ENCODE results near the gene HDAC4. TPM values are rescaled to one million over a fixed set of nuclear protein-coding genes. Genes with fewer than 3 reads are reported as not detected.
A peak's percentile ranks its signal among the peaks of the same experiment; 100 is the strongest.

Gene HDAC4
- total and polyA plus RNA-seq, 2 donors (not counting 1 experiment from before 2014, with no cell fraction given): 13.5 to 46.0 TPM

DNA sequence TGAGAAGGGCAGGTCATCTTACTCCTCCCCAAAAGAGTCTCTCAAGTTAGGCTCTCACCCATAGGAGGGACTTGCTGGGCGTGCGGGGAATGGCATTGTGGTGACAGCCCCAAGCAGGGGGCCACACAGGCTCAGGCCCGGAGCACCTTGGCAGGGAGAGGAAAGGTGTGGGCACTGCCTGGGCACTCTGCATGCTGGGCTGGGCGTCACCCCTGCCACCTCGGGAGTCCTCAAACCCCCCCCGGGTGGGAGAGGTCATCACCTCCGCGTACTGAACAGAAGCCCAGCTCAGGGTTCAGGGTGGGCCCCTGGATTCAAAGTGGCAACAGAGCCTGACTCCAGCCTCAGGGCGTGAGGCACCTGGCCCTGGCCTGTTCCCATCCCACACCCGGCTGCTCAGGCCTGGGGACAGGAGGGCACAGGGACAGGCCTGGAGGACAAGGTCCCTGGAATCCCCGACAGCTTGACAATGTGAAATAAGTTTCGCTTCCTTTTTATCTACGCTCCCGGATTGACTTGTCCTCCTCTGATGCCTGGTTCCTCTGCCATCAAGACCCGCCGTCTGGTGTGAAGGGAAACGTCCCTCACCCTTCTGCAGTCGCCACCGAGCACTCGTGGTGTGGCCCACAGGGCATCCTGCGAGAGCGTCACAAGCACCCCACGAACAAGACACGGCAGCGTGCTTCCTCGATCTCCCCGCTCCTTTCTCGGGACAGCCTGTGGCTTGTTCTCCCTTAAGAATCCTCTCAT, 97.8 kb downstream of the HDAC4 start:
- Histone ChIP-seq H3K9ac (ENCODE audit: low read length) (no peak overlapping the region), H3K4me1 (ENCODE audit: control insufficient read depth in 2 of 2, insufficient read depth in 2 of 2, low read length in 2 of 2) (peaks cover 25 to 49% of the 10 kb centered on the region in 2 donors), H3K27ac (ENCODE audit: low read length in 2 of 2) (no peak overlapping the region), H3K4me3 (ENCODE audit: control extremely low read depth in 1 of 5, extremely low read depth in 1 of 5, insufficient read depth in 1 of 5, low read depth in 2 of 5, low read length in 4 of 5) (no peak overlapping the region), H3K9me3 (ENCODE audit: control extremely low read depth in 1 of 3, control insufficient read depth in 2 of 3, insufficient read depth in 1 of 3, low read length in 2 of 3) (no peaks in the 10 kb centered on the region), H3K4me2 (replicated peaks; ENCODE audit: low read depth, low read length, poor library complexity, severe bottlenecking) (peak overlapping the region; percentile 37), H4K20me1 (ENCODE audit: control insufficient read depth, insufficient read depth, low read length, poor library complexity, severe bottlenecking) (peaks cover 44% of the 10 kb centered on the region), H3K27me3 (replicated peaks in 1 of 4; ENCODE audit: control extremely low read depth in 1 of 4, control insufficient read depth in 3 of 4, insufficient read depth in 4 of 4, low read length in 3 of 4) (peaks cover 0 to 5% (median 0%) of the 10 kb centered on the region in 4 experiments), H3K36me3 (replicated peaks in 1 of 2; ENCODE audit: control extremely low read depth in 1 of 2, control insufficient read depth in 1 of 2, extremely low read depth in 1 of 2, insufficient read depth in 2 of 2, low read length in 1 of 2) (no peaks in the 10 kb centered on the region), H2AFZ (ENCODE audit: insufficient read depth, low read depth, low read length, poor library complexity, severe bottlenecking) (no peak overlapping the region), H3K79me2 (ENCODE audit: control insufficient read depth, insufficient read depth, low read length) (peaks cover 48% of the 10 kb centered on the region)
- TF ChIP-seq CTCF (IDR thresholded peaks at IDR 0.05): no peak
- TF ChIP-seq EZH2 (IDR thresholded peaks at IDR 0.05; ENCODE audit: borderline replicate concordance, insufficient read depth, low read depth, low read length, poor library complexity, severe bottlenecking): no peak
- DNase-seq (peak; percentile 69), ATAC-seq (ENCODE audit: low read depth) (peak; percentile 48)
- intact Hi-C loops (cut with micrococcal nuclease): no loop called here
- ChIA-PET CTCF (interaction anchor here (1.1 to 2.0 kb wide), 2 partner anchors 36 to 159 kb away, joined by 3 to 8 read pairs; no protein-coding TSS in a partner anchor), POLR2A (no interaction called here)
- Mint-ChIP-seq H3K4me3 (peak overlapping the region; percentile 70), H3K9me3 (ENCODE audit: insufficient read depth) (no peaks in the 10 kb centered on the region), H3K4me1 (peaks cover 49% of the 10 kb centered on the region), H3K27me3 (no peaks in the 10 kb centered on the region), H3K27ac (no peak overlapping the region)
- 59% methylated on average over 28 of the region's 28 CpGs for WGBS (ENCODE audit: insufficient coverage)

GRCh38 chr2:239302083-239302807, 98.6 kb downstream of the HDAC4 start:
- Histone ChIP-seq H3K27me3 (replicated peaks in 1 of 4; ENCODE audit: control extremely low read depth in 1 of 4, control insufficient read depth in 3 of 4, insufficient read depth in 4 of 4, low read length in 3 of 4) (peaks cover 0 to 5% (median 0%) of the 10 kb centered on the region in 4 experiments), H3K4me2 (replicated peaks; ENCODE audit: low read depth, low read length, poor library complexity, severe bottlenecking) (no peak overlapping the region), H3K4me3 (ENCODE audit: control extremely low read depth in 1 of 5, extremely low read depth in 1 of 5, insufficient read depth in 1 of 5, low read depth in 2 of 5, low read length in 4 of 5) (no peak overlapping the region), H3K9me3 (ENCODE audit: control extremely low read depth in 1 of 3, control insufficient read depth in 2 of 3, insufficient read depth in 1 of 3, low read length in 2 of 3) (no peaks in the 10 kb centered on the region), H3K9ac (ENCODE audit: low read length) (no peak overlapping the region), H2AFZ (ENCODE audit: insufficient read depth, low read depth, low read length, poor library complexity, severe bottlenecking) (no peak overlapping the region), H3K4me1 (ENCODE audit: control insufficient read depth in 2 of 2, insufficient read depth in 2 of 2, low read length in 2 of 2) (peaks cover 28 to 54% of the 10 kb centered on the region in 2 donors), H4K20me1 (ENCODE audit: control insufficient read depth, insufficient read depth, low read length, poor library complexity, severe bottlenecking) (peaks cover 40% of the 10 kb centered on the region), H3K79me2 (ENCODE audit: control insufficient read depth, insufficient read depth, low read length) (peaks cover 41% of the 10 kb centered on the region), H3K36me3 (replicated peaks in 1 of 2; ENCODE audit: control extremely low read depth in 1 of 2, control insufficient read depth in 1 of 2, extremely low read depth in 1 of 2, insufficient read depth in 2 of 2, low read length in 1 of 2) (no peaks in the 10 kb centered on the region), H3K27ac (ENCODE audit: low read length in 2 of 2) (no peak overlapping the region)
- ChIA-PET CTCF (no interaction called here), POLR2A (no interaction called here)
- 88% methylated on average over 15 of the region's 16 CpGs for WGBS (ENCODE audit: insufficient coverage)
- ATAC-seq (ENCODE audit: low read depth) (no peak), DNase-seq (no peak)
- intact Hi-C loops (cut with micrococcal nuclease): no loop called here
- TF ChIP-seq EZH2 (IDR thresholded peaks at IDR 0.05; ENCODE audit: borderline replicate concordance, insufficient read depth, low read depth, low read length, poor library complexity, severe bottlenecking) (no peak), CTCF (IDR thresholded peaks at IDR 0.05) (no peak)
- Mint-ChIP-seq H3K4me3 (peak overlapping the region; percentile 19), H3K27me3 (no peaks in the 10 kb centered on the region), H3K4me1 (peaks cover 55% of the 10 kb centered on the region), H3K27ac (no peak overlapping the region), H3K9me3 (ENCODE audit: insufficient read depth) (no peaks in the 10 kb centered on the region)
